Adipocyte (in vitro differentiated cells): ENCODE data around the gene MAST4.

Experiments used
- DNase-seq: peaks from one replicate; pipeline ENCODE4 v3.0.0-alpha.2; 2015; ENCODE audit warnings: low read depth
- H3K27me3 ChIP-seq: replicated peaks from 2 replicates; pipeline ENCODE4 v1.7.0; 2013; ENCODE audit warnings: mild to moderate bottlenecking, low read length, moderate library complexity; ENCODE audit not compliant: control insufficient read depth, insufficient read depth
- H3K36me3 ChIP-seq: 2 replicates; pipeline ENCODE4 v1.7.0; 2013; ENCODE audit warnings: low read length, mild to moderate bottlenecking, moderate library complexity; ENCODE audit not compliant: control insufficient read depth, insufficient read depth, severe bottlenecking
- H3K4me1 ChIP-seq: 2 replicates; pipeline ENCODE4 v1.7.0; 2013; ENCODE audit warnings: mild to moderate bottlenecking, low read length, moderate library complexity; ENCODE audit not compliant: control insufficient read depth, insufficient read depth
- H3K4me3 ChIP-seq: 2 replicates; pipeline ENCODE4 v1.7.0; 2013; ENCODE audit warnings: mild to moderate bottlenecking, low read length, moderate library complexity
- H3K9ac ChIP-seq: 2 replicates; pipeline ENCODE4 v1.7.0; 2013; ENCODE audit warnings: mild to moderate bottlenecking, low read length, moderate library complexity
- H3K9me3 ChIP-seq: 2 replicates; pipeline ENCODE4 v1.7.0; 2013; ENCODE audit warnings: mild to moderate bottlenecking, low read length, moderate library complexity; ENCODE audit not compliant: control insufficient read depth

Gene MAST4

GRCh38 chr5:67059744-67060490 lies 463.7 kb downstream of the MAST4 start:
- Histone ChIP-seq H3K4me3 (no peak overlapping the region), H3K9me3 (no peaks in the 10 kb centered on the region), H3K4me1 (peaks cover 6% of the 10 kb centered on the region), H3K9ac (no peak overlapping the region), H3K27me3 (no peaks in the 10 kb centered on the region), H3K36me3 (peaks cover 15% of the 10 kb centered on the region)
- peak; percentile 72 for DNase-seq

- H3K9ac ChIP-seq = no peak overlapping the region
- H3K9me3 ChIP-seq = no peaks in the 10 kb centered on the region
- H3K27me3 ChIP-seq = no peaks in the 10 kb centered on the region
- H3K36me3 ChIP-seq = peaks cover 6% of the 10 kb centered on the region
- no peak overlapping the region for H3K4me3 ChIP-seq
- DNase-seq = no peak
- peaks cover 6% of the 10 kb centered on the region for H3K4me1 ChIP-seq
Measured at GRCh38 chr5:67061511-67061910, 465.3 kb downstream of the MAST4 start.

GRCh38 chr5:67063055-67063454 lies 466.9 kb downstream of the MAST4 start:
- no peak overlapping the region for H3K9ac ChIP-seq
- H3K36me3 ChIP-seq = no peaks in the 10 kb centered on the region
- no peak for DNase-seq
- H3K9me3 ChIP-seq = no peaks in the 10 kb centered on the region
- H3K27me3 ChIP-seq = no peaks in the 10 kb centered on the region
- H3K4me3 ChIP-seq = no peak overlapping the region
- peaks cover 6% of the 10 kb centered on the region for H3K4me1 ChIP-seq

- H3K27me3 ChIP-seq = no peaks in the 10 kb centered on the region
- no peaks in the 10 kb centered on the region for H3K36me3 ChIP-seq
- peaks cover 6% of the 10 kb centered on the region for H3K4me1 ChIP-seq
- H3K4me3 ChIP-seq = no peak overlapping the region
- H3K9ac ChIP-seq = no peak overlapping the region
- no peaks in the 10 kb centered on the region for H3K9me3 ChIP-seq
- no peak for DNase-seq
Measured at GRCh38 chr5:67063791-67064190, 467.6 kb downstream of the MAST4 start.

- Histone ChIP-seq H3K4me3 (no peak overlapping the region), H3K36me3 (no peaks in the 10 kb centered on the region), H3K9me3 (no peaks in the 10 kb centered on the region), H3K9ac (no peak overlapping the region), H3K27me3 (no peaks in the 10 kb centered on the region), H3K4me1 (no peaks in the 10 kb centered on the region)
- no peak for DNase-seq
Measured at GRCh38 chr5:67065237-67065636, 469.0 kb downstream of the MAST4 start.

- no peak for DNase-seq
- Histone ChIP-seq H3K9ac (no peak overlapping the region), H3K36me3 (no peaks in the 10 kb centered on the region), H3K4me3 (no peak overlapping the region), H3K4me1 (no peaks in the 10 kb centered on the region), H3K27me3 (no peaks in the 10 kb centered on the region), H3K9me3 (no peaks in the 10 kb centered on the region)
Measured at GRCh38 chr5:67065696-67066095, 469.5 kb downstream of the MAST4 start.

- no peak for DNase-seq
- Histone ChIP-seq H3K27me3 (no peaks in the 10 kb centered on the region), H3K9ac (no peak overlapping the region), H3K9me3 (no peaks in the 10 kb centered on the region), H3K4me3 (no peak overlapping the region), H3K4me1 (no peaks in the 10 kb centered on the region), H3K36me3 (no peaks in the 10 kb centered on the region)
Measured at GRCh38 chr5:67066815-67067214, 470.6 kb downstream of the MAST4 start.

GRCh38 chr5:67073045-67073680 lies 477.0 kb downstream of the MAST4 start:
- no peak for DNase-seq
- peaks cover 7% of the 10 kb centered on the region for H3K36me3 ChIP-seq
- no peak overlapping the region for H3K4me3 ChIP-seq
- no peak overlapping the region for H3K9ac ChIP-seq
- H3K9me3 ChIP-seq = no peaks in the 10 kb centered on the region
- H3K4me1 ChIP-seq = no peaks in the 10 kb centered on the region
- no peaks in the 10 kb centered on the region for H3K27me3 ChIP-seq

GRCh38 chr5:67077296-67077695 lies 481.1 kb downstream of the MAST4 start:
- Histone ChIP-seq H3K9me3 (no peaks in the 10 kb centered on the region), H3K4me3 (no peak overlapping the region), H3K9ac (no peak overlapping the region), H3K27me3 (no peaks in the 10 kb centered on the region), H3K36me3 (peaks cover 7% of the 10 kb centered on the region), H3K4me1 (no peaks in the 10 kb centered on the region)
- no peak for DNase-seq

- H3K27me3 ChIP-seq = no peaks in the 10 kb centered on the region
- peaks cover 7% of the 10 kb centered on the region for H3K36me3 ChIP-seq
- no peak for DNase-seq
- no peak overlapping the region for H3K4me3 ChIP-seq
- H3K9ac ChIP-seq = no peak overlapping the region
- no peaks in the 10 kb centered on the region for H3K9me3 ChIP-seq
- peaks cover 15% of the 10 kb centered on the region for H3K4me1 ChIP-seq
Measured at GRCh38 chr5:67081261-67081660, 485.1 kb downstream of the MAST4 start.

GRCh38 chr5:67082941-67083340 lies 486.7 kb downstream of the MAST4 start:
- Histone ChIP-seq H3K4me1 (peaks cover 15% of the 10 kb centered on the region), H3K9me3 (no peaks in the 10 kb centered on the region), H3K27me3 (no peaks in the 10 kb centered on the region), H3K4me3 (no peak overlapping the region), H3K9ac (no peak overlapping the region), H3K36me3 (no peaks in the 10 kb centered on the region)
- DNase-seq = no peak
